Adrenal gland (tissue), 12 donors: ENCODE data around the gene SEMA5A. TPM values are rescaled to one million over a fixed set of nuclear protein-coding genes. Genes with fewer than 3 reads are reported as not detected.

ENCODE experiments used
- DNase-seq, 7 donors: peaks; one replicate each; pipeline ENCODE4 v3.0.0-alpha.2; 2019 to 2020
- H3K27ac ChIP-seq, 5 donors: fragments of 200-600 bp; sonication (generic) in 4 of 5; 1 replicate in 3 of 5; 2 replicates in 2 of 5; pipeline versions ENCODE4 v1.5.1 to v1.8.0; 2016 to 2020; ENCODE audit warnings: mild to moderate bottlenecking in 1 of 5
- H3K27me3 ChIP-seq: fragments of 200-600 bp; 2 replicates; pipeline ENCODE4 v1.8.0; 2021
- H3K36me3 ChIP-seq, 2 donors: fragments of 200-600 bp; replicated peaks in 1 of 2; 1 replicate in 1 of 2; 2 replicates in 1 of 2; pipeline versions ENCODE4 v1.5.1 to v1.8.0; 2018 to 2022
- H3K4me1 ChIP-seq, 2 donors: fragments of 200-600 bp; replicated peaks in 1 of 2; 1 replicate in 1 of 2; 2 replicates in 1 of 2; pipeline versions ENCODE4 v1.5.1 to v1.8.0; 2018 to 2021
- H3K4me3 ChIP-seq, 4 donors: fragments of 200-600 bp; sonication (generic) in 3 of 4; one replicate each; pipeline ENCODE4 v1.5.1; 2016 to 2018
- H3K9me3 ChIP-seq, 3 donors: fragments of 200-600 bp; sonication (generic) in 1 of 3; replicated peaks in 1 of 3; 1 replicate in 2 of 3; 2 replicates in 1 of 3; pipeline versions ENCODE4 v1.5.1 to v1.8.0; 2016 to 2021
- CTCF ChIP-seq, 6 experiments: fragments of 450-650 bp in 4 of 6; fragments of 200-600 bp in 2 of 6; sonication (generic) in 1 of 6; IDR thresholded peaks; 1 replicate in 5 of 6; 2 replicates in 1 of 6; pipeline versions ENCODE4 v1.5.1 to v1.8.0; 2016 to 2021; ENCODE audit warnings: antibody characterized with exemption in 6 of 6, mild to moderate bottlenecking in 2 of 6, moderate library complexity in 1 of 6
- POLR2A ChIP-seq, 2 donors: fragments of 450-650 bp; IDR thresholded peaks; one replicate each; pipeline ENCODE4 v1.6.1; 2017; ENCODE audit warnings: antibody characterized with exemption in 2 of 2, mild to moderate bottlenecking in 2 of 2, moderate library complexity in 1 of 2
- WGBS, 4 donors: extraction: QIAGEN DNeasy Blood & Tissue Kit in 2 of 4; methylation state at CpG; one replicate each; pipeline versions ENCODE4 v1.1.5 to v1.1.7; 2013 to 2017; 5-methylcytosine and 5-hydroxymethylcytosine counted together
- intact Hi-C, 2 donors: fragments of 100-400 bp; cut with DNase I; formaldehyde crosslinking; loops; one replicate each; pipeline versions ENCODE4 v1.14.1 to v1.15.0; 2022 to 2023
- polyA plus RNA-seq, 3 donors: library from polyadenylated mRNA; stranded (reverse); fragments of 200-250 nt in 2 of 3; fragments of 350-450 nt in 1 of 3; fragmentation: Illumina TruSeq in 1 of 3; extraction: RNeasy Lipid Tissue Mini Kit (QIAGEN cat#74804) in 1 of 3; gene quantifications; one replicate each; pipeline ENCODE4 v1.2.3, GENCODE V29; 2013 to 2014
- total RNA-seq, 9 donors: library from RNA; depleted of rRNA in 4 of 9; stranded (reverse); fragments of >200 nt in 4 of 9; fragments of 120-200 nt in 1 of 9; fragmentation: NEBNext Ultra II Directional in 1 of 9; extraction: Animal tissue kit (Norgen Biotek cat#: 25700) in 1 of 9; gene quantifications; one replicate each; pipeline versions ENCODE4 v1.1.0 to v1.2.4, GENCODE V29; 2013 to 2023
- donor health status: healthy with polysubstance abuse.
- donor health status: Bipolar disorder and iron deficiency.
- donor health status: DM: yes; HTN: yes; CAD: no.
- donor health status: DM: no; HTN: no; CAD: no.
- donor health status: DM: no; HTN: no; CAD: no.
- donor health status: DM: yes; HTN: yes; CAD: no.

SEMA5A gene
- total and polyA plus RNA-seq, 12 donors: 0.40 to 6.0 (median 2.6) TPM

- Histone ChIP-seq H3K4me1 (no peaks in the 10 kb centered on the region), H3K27me3 (no peaks in the 10 kb centered on the region), H3K4me3 (no peak overlapping the region), H3K27ac (no peak overlapping the region), H3K9me3 (no peaks in the 10 kb centered on the region), H3K36me3 (no peaks in the 10 kb centered on the region)
- TF ChIP-seq CTCF (IDR thresholded peaks at IDR 0.05) (no peak), POLR2A (IDR thresholded peaks at IDR 0.05) (no peak)
- no peak for DNase-seq
- 38 to 88% (median 69%) methylated on average over 2 of the region's 2 CpGs for WGBS, 4 donors
- intact Hi-C loops: no loop called here
Observed at GRCh38 chr5:9415566-9415965, 130.3 kb downstream of the SEMA5A start.

- intact Hi-C loops: no loop called here
- no peaks in the 10 kb centered on the region for H3K27me3 ChIP-seq
- H3K27ac ChIP-seq: no peak overlapping the region
- H3K36me3 ChIP-seq: no peaks in the 10 kb centered on the region
- 80 to 89% (median 84%) methylated on average over 3 of the region's 3 CpGs for WGBS, 4 donors
- DNase-seq: no peak
- no peak overlapping the region for H3K4me3 ChIP-seq
- H3K9me3 ChIP-seq: no peaks in the 10 kb centered on the region
- no peaks in the 10 kb centered on the region for H3K4me1 ChIP-seq
- TF ChIP-seq CTCF (IDR thresholded peaks at IDR 0.05) (no peak), POLR2A (IDR thresholded peaks at IDR 0.05) (no peak)
Observed at GRCh38 chr5:9415091-9415490, 130.8 kb downstream of the SEMA5A start.

GRCh38 chr5:9411142-9411541 lies 134.7 kb downstream of the SEMA5A start:
- Histone ChIP-seq H3K4me3 (no peak overlapping the region), H3K9me3 (no peaks in the 10 kb centered on the region), H3K27me3 (no peaks in the 10 kb centered on the region), H3K27ac (no peak overlapping the region), H3K36me3 (no peaks in the 10 kb centered on the region), H3K4me1 (no peaks in the 10 kb centered on the region)
- TF ChIP-seq CTCF (IDR thresholded peaks at IDR 0.05): no peak
- intact Hi-C loops: no loop called here
- WGBS, 4 donors: 68 to 87% (median 71%) methylated on average over 3 to 4 of the region's 4 CpGs
- DNase-seq: no peak

- intact Hi-C loops: no loop called here
- no peak for TF ChIP-seq POLR2A (IDR thresholded peaks at IDR 0.05)
- no peak for TF ChIP-seq CTCF (IDR thresholded peaks at IDR 0.05)
- Histone ChIP-seq H3K27me3 (no peaks in the 10 kb centered on the region), H3K9me3 (no peaks in the 10 kb centered on the region), H3K4me3 (no peak overlapping the region), H3K4me1 (no peaks in the 10 kb centered on the region), H3K27ac (no peak overlapping the region), H3K36me3 (no peaks in the 10 kb centered on the region)
- WGBS, 4 donors: 63 to 76% (median 71%) methylated on average over 9 to 10 of the region's 10 CpGs
- DNase-seq: no peak
Observed at GRCh38 chr5:9409413-9409960, 136.4 kb downstream of the SEMA5A start.
